ENCODE measurements around the gene GPR61.

DNA sequence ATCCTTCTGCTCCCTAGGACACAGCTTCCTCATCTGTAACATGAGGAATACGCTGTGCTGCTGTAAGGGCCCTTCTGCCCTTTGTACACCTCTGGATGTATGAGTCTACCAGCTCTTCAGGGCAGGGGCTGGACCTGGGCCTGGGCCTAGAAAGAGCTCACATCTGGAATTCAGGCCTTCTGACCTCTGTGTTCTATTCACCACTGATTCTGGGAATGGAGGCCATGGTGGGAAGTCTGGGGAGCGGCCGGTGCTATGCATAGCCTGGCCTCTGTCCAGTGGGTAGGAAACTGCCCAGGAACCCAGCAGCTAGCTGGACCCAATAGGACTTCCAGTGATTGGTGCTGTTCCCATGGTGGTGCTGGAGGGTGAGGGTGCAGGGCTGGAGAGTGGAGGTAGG is 11.0 kb upstream of the GPR61 start:
- no peak for TF ChIP-seq POLR2A (IDR thresholded peaks at IDR 0.05)
- TF ChIP-seq, protein P1, sequence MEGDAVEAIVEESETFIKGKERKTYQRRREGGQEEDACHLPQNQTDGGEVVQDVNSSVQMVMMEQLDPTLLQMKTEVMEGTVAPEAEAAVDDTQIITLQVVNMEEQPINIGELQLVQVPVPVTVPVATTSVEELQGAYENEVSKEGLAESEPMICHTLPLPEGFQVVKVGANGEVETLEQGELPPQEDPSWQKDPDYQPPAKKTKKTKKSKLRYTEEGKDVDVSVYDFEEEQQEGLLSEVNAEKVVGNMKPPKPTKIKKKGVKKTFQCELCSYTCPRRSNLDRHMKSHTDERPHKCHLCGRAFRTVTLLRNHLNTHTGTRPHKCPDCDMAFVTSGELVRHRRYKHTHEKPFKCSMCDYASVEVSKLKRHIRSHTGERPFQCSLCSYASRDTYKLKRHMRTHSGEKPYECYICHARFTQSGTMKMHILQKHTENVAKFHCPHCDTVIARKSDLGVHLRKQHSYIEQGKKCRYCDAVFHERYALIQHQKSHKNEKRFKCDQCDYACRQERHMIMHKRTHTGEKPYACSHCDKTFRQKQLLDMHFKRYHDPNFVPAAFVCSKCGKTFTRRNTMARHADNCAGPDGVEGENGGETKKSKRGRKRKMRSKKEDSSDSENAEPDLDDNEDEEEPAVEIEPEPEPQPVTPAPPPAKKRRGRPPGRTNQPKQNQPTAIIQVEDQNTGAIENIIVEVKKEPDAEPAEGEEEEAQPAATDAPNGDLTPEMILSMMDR (IDR thresholded peaks at IDR 0.05): no peak

Measured in thyroid gland (tissue), 4 donors.